BE2C (cell line): ENCODE results near the gene PDGFRB.

Source experiments
- DNase-seq: peaks from one replicate; pipeline ENCODE4 v3.0.0-alpha.2; 2020
- H3K27me3 ChIP-seq: fragments of 250-450 bp; sonication (Bioruptor Pico); 2 replicates; pipeline ENCODE4 v1.5.1; 2020; ENCODE audit warnings: mild to moderate bottlenecking
- H3K36me3 ChIP-seq: fragments of 250-450 bp; sonication (Bioruptor Pico); 2 replicates; pipeline ENCODE4 v1.5.1; 2020; ENCODE audit warnings: mild to moderate bottlenecking
- H3K4me1 ChIP-seq: fragments of 250-450 bp; sonication (Bioruptor Pico); 2 replicates; pipeline ENCODE4 v1.5.1; 2020
- H3K4me3 ChIP-seq: 2 replicates; pipeline ENCODE4 v1.5.1; 2011; ENCODE audit warnings: low read depth, low read length
- H3K9me3 ChIP-seq: fragments of 250-450 bp; sonication (Bioruptor Pico); 2 replicates; pipeline ENCODE4 v1.5.1; 2020
- TF ChIP-seq, protein P1 (sequence below): IDR thresholded peaks from 2 replicates; pipeline ENCODE4 v1.5.1; 2012; ENCODE audit warnings: mild to moderate bottlenecking, low read depth, low read length

The PDGFRB gene

DNA sequence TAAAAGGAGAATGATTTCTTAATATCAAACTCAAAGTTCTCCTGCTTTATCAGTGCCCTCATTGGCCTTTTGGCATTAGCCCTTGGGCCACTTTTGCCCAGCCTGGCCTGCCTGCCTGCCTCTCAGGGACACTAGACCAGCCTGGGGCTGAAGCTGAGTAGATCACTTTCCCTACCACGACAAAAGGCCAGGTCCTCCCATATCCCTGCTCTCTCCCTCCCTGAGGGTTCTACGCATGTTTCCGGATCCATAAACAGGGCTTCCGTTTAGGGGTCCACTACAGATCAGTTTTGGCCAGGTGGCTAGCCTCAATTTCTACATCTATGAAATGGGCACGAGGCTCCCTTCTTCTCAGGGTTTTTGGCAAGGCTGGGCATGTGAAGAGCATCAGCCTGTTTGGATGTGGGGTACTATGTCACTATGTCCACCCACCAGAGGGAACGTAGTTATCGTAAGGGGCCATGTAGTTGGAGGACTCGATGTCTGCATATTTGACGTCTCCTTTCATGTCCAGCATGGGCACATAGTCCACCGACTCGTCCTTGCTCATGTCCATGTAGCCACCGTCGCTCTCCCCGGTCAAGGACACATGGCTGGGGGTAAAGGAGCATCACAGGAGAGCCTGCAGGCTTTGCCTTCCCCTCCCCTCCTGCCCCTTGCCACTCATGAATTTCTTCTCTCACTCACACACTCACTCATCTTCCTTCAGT is 34.0 kb downstream of the PDGFRB start:
- TF ChIP-seq, protein P1, sequence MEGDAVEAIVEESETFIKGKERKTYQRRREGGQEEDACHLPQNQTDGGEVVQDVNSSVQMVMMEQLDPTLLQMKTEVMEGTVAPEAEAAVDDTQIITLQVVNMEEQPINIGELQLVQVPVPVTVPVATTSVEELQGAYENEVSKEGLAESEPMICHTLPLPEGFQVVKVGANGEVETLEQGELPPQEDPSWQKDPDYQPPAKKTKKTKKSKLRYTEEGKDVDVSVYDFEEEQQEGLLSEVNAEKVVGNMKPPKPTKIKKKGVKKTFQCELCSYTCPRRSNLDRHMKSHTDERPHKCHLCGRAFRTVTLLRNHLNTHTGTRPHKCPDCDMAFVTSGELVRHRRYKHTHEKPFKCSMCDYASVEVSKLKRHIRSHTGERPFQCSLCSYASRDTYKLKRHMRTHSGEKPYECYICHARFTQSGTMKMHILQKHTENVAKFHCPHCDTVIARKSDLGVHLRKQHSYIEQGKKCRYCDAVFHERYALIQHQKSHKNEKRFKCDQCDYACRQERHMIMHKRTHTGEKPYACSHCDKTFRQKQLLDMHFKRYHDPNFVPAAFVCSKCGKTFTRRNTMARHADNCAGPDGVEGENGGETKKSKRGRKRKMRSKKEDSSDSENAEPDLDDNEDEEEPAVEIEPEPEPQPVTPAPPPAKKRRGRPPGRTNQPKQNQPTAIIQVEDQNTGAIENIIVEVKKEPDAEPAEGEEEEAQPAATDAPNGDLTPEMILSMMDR: no peak
- no peaks in the 10 kb centered on the region for H3K9me3 ChIP-seq
- H3K4me1 ChIP-seq: no peaks in the 10 kb centered on the region
- H3K27me3 ChIP-seq: no peaks in the 10 kb centered on the region
- H3K36me3 ChIP-seq: peaks cover 12% of the 10 kb centered on the region
- no peak overlapping the region for H3K4me3 ChIP-seq
- no peak for DNase-seq

DNA sequence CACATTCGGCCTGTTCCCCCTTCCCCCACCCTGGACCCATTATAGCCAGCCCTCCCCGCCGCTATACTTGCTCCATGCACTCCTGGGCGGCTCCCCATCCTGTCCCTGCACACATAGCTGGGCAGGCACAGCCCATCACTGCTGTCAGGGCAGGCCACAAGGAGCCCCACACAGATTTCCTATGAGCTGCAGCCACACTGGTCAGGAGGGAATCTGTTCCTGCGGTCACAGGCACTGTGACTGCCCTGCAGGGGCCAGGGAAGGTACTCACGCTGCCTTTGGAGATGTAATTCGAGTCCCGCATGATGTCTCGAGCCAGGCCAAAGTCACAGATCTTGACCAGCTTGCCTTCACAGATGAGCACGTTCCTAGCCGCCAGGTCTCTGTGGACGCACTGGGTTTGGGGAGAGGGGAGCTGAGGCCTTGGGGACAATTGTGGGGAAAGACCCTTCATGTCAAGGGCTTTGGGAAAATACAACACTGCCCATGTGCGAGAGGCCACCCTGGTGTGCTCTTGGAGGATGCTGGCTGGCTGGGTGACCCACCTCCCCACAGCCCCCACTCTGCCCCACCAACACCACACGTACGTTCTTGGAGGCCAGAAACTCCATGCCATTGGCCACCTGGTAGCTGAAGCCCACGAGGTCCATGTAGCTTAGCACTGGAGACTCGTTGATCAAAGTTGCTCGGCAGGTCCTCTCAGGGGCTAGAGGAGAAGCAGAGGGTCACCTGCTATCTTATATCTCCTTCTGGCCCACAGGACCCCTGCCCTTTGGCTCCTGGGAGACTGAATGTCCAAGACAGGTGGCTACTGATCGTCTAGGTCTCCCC is 34.8 kb downstream of the PDGFRB start:
- no peak for DNase-seq
- no peak overlapping the region for H3K4me3 ChIP-seq
- TF ChIP-seq, protein P1: no peak
- no peaks in the 10 kb centered on the region for H3K4me1 ChIP-seq
- no peaks in the 10 kb centered on the region for H3K27me3 ChIP-seq
- no peaks in the 10 kb centered on the region for H3K9me3 ChIP-seq
- H3K36me3 ChIP-seq: peaks cover 12% of the 10 kb centered on the region

DNA sequence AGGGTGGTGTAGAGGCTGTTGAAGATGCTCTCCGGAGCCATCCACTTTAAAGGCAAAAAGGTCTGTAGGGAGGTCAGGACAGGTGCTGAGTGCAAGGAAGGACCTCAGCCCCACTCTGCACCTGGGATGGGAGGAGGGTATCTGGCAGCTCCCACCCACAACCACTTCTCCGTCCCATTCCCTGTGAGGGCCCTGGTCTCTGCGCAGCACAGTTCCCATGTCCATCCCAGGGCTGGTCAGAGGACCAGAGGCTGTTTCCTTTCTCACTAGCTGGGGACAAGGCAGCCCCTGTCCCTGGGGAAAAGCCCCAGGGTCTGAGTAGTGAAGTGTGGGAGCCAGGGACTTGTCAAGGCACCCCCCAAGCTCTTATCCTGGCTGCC is 35.6 kb downstream of the PDGFRB start:
- peaks cover 7% of the 10 kb centered on the region for H3K36me3 ChIP-seq

DNA sequence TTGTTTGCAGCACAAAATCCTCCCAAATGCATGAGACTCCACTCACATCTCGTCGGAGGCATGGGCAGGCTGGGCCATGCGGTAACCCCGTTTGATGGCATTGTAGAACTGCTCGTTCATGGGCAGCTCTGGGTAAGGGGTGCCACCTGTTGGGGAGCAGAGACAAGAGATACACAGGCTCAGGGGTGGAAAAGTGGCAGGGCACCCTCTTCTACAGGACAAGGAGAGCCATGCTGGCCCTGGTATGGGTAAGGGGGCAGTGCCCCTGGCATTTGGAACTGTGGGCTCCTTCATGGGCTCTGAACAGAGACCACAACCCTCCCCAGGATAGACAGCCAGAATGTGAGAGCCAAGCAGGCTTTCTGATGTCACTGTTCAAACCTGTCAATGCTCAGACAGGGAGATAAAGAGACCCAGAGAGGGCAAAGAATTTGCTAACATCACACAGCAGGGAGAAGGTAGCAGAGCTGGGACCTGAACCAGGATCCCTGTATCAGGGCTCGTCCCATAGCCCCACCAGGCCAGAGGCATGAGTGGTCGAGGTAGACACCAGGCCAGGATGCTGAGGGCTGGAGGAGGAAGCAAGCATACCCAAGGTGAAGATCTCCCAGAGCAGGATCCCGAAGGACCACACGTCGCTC is 36.1 kb downstream of the PDGFRB start:
- Histone ChIP-seq H3K4me1 (no peaks in the 10 kb centered on the region; the same call in 1 of the 2 replicates), H3K27me3 (no peaks in the 10 kb centered on the region), H3K4me3 (no peak overlapping the region), H3K9me3 (no peaks in the 10 kb centered on the region), H3K36me3 (peaks cover 6% of the 10 kb centered on the region)
- TF ChIP-seq, protein P1: no peak
- no peak for DNase-seq

More for the DNA sequence above, 35.6 kb downstream of the PDGFRB start:
- Histone ChIP-seq H3K27me3 (no peaks in the 10 kb centered on the region), H3K4me1 (no peaks in the 10 kb centered on the region), H3K4me3 (no peak overlapping the region), H3K9me3 (no peaks in the 10 kb centered on the region)
- DNase-seq: no peak
- TF ChIP-seq, protein P1: no peak

DNA sequence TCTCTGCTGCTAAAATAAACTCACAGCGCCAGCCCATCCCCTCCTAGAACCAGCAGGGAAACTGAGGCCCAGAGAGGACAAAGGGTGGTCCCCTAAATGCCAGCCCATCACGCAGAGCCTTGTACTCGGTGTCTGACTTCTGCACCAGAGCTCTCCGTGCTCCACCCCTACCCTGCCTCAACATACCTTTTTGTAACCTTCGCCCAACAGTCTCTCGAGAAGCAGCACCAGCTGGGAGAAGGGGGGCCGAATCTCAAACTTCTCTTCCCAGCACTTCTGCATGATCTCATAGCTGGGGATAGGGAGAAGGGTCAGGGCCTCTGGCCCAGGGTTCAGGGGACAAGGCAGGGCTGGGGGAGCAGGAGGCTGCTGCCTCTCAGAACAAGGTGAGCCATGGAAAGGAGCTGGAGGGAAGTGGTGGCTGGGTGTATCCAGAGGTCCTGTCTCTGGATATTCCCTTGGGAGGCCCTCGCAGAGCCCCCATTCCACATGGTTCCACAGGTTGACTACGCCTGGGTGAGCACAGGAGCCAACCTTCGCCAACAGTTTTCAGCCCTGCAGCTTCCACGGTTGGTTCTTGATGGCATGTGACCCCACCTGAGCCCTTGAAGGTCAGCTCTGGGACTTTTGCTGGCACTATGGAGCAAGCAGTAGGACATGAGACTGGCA is 37.0 kb downstream of the PDGFRB start:
- Histone ChIP-seq H3K27me3 (no peaks in the 10 kb centered on the region), H3K4me1 (no peaks in the 10 kb centered on the region; the same call in 1 of the 2 replicates), H3K9me3 (no peaks in the 10 kb centered on the region), H3K36me3 (peaks cover 6% of the 10 kb centered on the region), H3K4me3 (no peak overlapping the region)
- TF ChIP-seq, protein P1: no peak
- no peak for DNase-seq
